Measurements from ENCODE around the gene ABCC12. TPM values are rescaled to one million over a fixed set of nuclear protein-coding genes. Genes with fewer than 3 reads are reported as not detected.

ABCC12 gene
- total RNA-seq, 1 experiment from 2014 or later = not detected

DNA sequence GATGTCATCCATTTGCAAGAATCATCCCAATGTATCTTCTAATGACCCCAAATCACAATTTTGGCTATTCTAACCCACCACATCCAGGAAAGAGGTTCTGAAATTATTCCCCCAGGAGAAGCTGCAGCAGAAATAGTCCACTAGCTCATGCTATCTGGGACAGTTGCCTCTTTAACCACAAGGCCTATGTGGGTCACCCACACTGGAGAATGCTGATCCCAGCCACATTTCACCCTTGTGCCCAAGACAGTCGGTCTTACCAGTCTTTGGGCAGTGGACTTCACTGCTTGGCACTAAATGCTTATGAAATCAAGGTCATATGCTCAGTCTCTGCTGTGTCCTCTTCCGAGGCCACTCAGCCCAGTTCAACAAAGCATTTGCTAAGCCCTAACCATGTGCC, 27.0 kb downstream of the ABCC12 start:
- CTCF ChIA-PET = no interaction called here
- Histone ChIP-seq H3K4me3 (replicated peaks in 1 of 2; ENCODE audit: low read depth in 1 of 2, low read length in 2 of 2) (no peak overlapping the region), H3K36me3 (ENCODE audit: control insufficient read depth in 1 of 2, insufficient read depth in 2 of 2, low read length in 2 of 2) (no peaks in the 10 kb centered on the region), H3K4me1 (ENCODE audit: control insufficient read depth in 1 of 2, insufficient read depth in 2 of 2, low read length in 2 of 2) (peaks cover 0 to 16% of the 10 kb centered on the region in 2 experiments; a peak in 2 of 4 replicates), H3K79me2 (ENCODE audit: insufficient read depth, low read length) (no peaks in the 10 kb centered on the region), H3K27ac (ENCODE audit: low read depth, low read length) (no peak overlapping the region), H3K9me3 (ENCODE audit: control insufficient read depth in 1 of 2, insufficient read depth in 1 of 2, low read depth in 1 of 2, low read length in 2 of 2) (no peaks in the 10 kb centered on the region), H3K27me3 (ENCODE audit: insufficient read depth, low read length) (no peaks in the 10 kb centered on the region), H3K4me2 (ENCODE audit: low read length) (no peak overlapping the region), H3K9me2 (ENCODE audit: insufficient read depth) (no peaks in the 10 kb centered on the region), H2AFZ (ENCODE audit: low read depth, low read length, poor library complexity, severe bottlenecking) (no peak overlapping the region), H3K9ac (ENCODE audit: low read length) (no peak overlapping the region), H4K20me1 (ENCODE audit: insufficient read depth) (no peaks in the 10 kb centered on the region)
- no TSS peak for BruUV-seq (replicated peaks)
- RAD21 ChIA-PET (ENCODE audit: low non-redundant PET in 1 of 2, low total read pairs in 2 of 2, uncharacterized antibody in 2 of 2, unreplicated experiment in 2 of 2) = no interaction called here
- POLR2A ChIA-PET = no interaction called here
- DNase-seq (ENCODE audit: low read depth, low spot score) (no peak), ATAC-seq (no peak)
- intact Hi-C loops (cut with micrococcal nuclease) = no loop called here
- TF ChIP-seq EZH2phosphoT487 (IDR thresholded peaks at IDR 0.05; ENCODE audit: borderline replicate concordance) (no peak), CEBPB (IDR thresholded peaks at IDR 0.05; ENCODE audit: low read depth) (no peak)

- ChIA-PET POLR2A (no interaction called here), CTCF (interaction anchor here (0.7 to 1.5 kb wide), 2 partner anchors 503 to 985 kb away, joined by 3 to 4 read pairs; no protein-coding TSS in a partner anchor), RAD21 (ENCODE audit: low non-redundant PET in 1 of 2, low total read pairs in 2 of 2, uncharacterized antibody in 2 of 2, unreplicated experiment in 2 of 2) (no interaction called here)
- ATAC-seq (no peak), DNase-seq (ENCODE audit: low read depth, low spot score) (no peak)
- Histone ChIP-seq H3K9ac (ENCODE audit: low read length) (no peak overlapping the region), H3K79me2 (ENCODE audit: insufficient read depth, low read length) (no peaks in the 10 kb centered on the region), H3K4me2 (ENCODE audit: low read length) (peak overlapping the region; percentile 7), H2AFZ (ENCODE audit: low read depth, low read length, poor library complexity, severe bottlenecking) (no peak overlapping the region), H3K4me1 (ENCODE audit: control insufficient read depth in 1 of 2, insufficient read depth in 2 of 2, low read length in 2 of 2) (peaks cover 10 to 32% of the 10 kb centered on the region in 2 experiments), H4K20me1 (ENCODE audit: insufficient read depth) (no peaks in the 10 kb centered on the region), H3K4me3 (replicated peaks in 1 of 2; ENCODE audit: low read depth in 1 of 2, low read length in 2 of 2) (no peak overlapping the region), H3K9me3 (ENCODE audit: control insufficient read depth in 1 of 2, insufficient read depth in 1 of 2, low read depth in 1 of 2, low read length in 2 of 2) (no peaks in the 10 kb centered on the region), H3K27ac (ENCODE audit: low read depth, low read length) (no peak overlapping the region), H3K36me3 (ENCODE audit: control insufficient read depth in 1 of 2, insufficient read depth in 2 of 2, low read length in 2 of 2) (no peaks in the 10 kb centered on the region), H3K9me2 (ENCODE audit: insufficient read depth) (no peaks in the 10 kb centered on the region), H3K27me3 (ENCODE audit: insufficient read depth, low read length) (no peaks in the 10 kb centered on the region)
- BruUV-seq (replicated peaks) = no TSS peak
- intact Hi-C loops (cut with micrococcal nuclease) = no loop called here
- no peak for TF ChIP-seq YY1 (IDR thresholded peaks at IDR 0.05; ENCODE audit: extremely low read depth, insufficient replicate concordance, low read depth, low read length)
- TF ChIP-seq FOSL1 (IDR thresholded peaks at IDR 0.05; ENCODE audit: low read depth) = peak; percentile 37; the same call in 1 of the 2 replicates
- TF ChIP-seq TCF7L2 (IDR thresholded peaks at IDR 0.05; ENCODE audit: borderline replicate concordance, extremely low read depth, insufficient read depth, insufficient read length) = no peak
- peak; percentile 31; the same call in 1 of the 2 replicates for TF ChIP-seq SP1 (IDR thresholded peaks at IDR 0.05; ENCODE audit: low read depth)
- TF ChIP-seq JUND (IDR thresholded peaks at IDR 0.05) = peak; percentile 17; the same call in 1 of the 2 replicates
Measured at GRCh38 chr16:48126801-48127644, 28.8 kb downstream of the ABCC12 start.

Measured in HCT116 (cell line).